ENCODE data around the gene ZNF217. TPM values are rescaled to one million over a fixed set of nuclear protein-coding genes. Genes with fewer than 3 reads are reported as not detected.

Gene ZNF217
- total RNA-seq, 1 experiment from 2014 or later, result 27.0 TPM

DNA sequence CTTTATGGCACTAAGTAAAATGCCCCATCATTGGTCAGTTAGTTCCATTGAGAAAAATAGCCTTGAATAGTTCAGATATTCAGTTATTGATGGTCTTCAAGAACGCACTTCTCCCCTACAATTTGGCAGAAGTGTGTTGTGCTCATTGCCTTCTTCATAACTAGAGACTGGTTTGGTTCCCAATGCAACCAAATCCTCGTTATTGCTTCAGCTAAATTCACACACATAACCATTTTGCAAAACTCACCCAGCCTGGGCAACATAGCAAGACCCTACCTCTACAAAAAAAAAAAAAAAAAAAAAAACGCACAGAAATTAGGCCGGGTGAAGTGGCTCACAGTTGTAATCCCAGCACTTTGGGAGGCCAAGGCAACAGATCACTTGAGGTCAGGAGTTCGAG, 32.1 kb downstream of the ZNF217 start:
- ChIA-PET POLR2A (ENCODE audit: low non-redundant PET) (interaction anchor here (0.7 kb wide), 1 partner anchor 1305 kb away, joined by 4 read pairs; no protein-coding TSS in a partner anchor), CTCF (no interaction called here)
- H3K4me1 ChIP-seq (ENCODE audit: insufficient read depth, low read length, poor library complexity, severe bottlenecking), result no peaks in the 10 kb centered on the region
- TF ChIP-seq EZH2 (IDR thresholded peaks at IDR 0.05; ENCODE audit: borderline replicate concordance, low read depth, low read length, poor library complexity, severe bottlenecking), result no peak
- TF ChIP-seq, protein P1, sequence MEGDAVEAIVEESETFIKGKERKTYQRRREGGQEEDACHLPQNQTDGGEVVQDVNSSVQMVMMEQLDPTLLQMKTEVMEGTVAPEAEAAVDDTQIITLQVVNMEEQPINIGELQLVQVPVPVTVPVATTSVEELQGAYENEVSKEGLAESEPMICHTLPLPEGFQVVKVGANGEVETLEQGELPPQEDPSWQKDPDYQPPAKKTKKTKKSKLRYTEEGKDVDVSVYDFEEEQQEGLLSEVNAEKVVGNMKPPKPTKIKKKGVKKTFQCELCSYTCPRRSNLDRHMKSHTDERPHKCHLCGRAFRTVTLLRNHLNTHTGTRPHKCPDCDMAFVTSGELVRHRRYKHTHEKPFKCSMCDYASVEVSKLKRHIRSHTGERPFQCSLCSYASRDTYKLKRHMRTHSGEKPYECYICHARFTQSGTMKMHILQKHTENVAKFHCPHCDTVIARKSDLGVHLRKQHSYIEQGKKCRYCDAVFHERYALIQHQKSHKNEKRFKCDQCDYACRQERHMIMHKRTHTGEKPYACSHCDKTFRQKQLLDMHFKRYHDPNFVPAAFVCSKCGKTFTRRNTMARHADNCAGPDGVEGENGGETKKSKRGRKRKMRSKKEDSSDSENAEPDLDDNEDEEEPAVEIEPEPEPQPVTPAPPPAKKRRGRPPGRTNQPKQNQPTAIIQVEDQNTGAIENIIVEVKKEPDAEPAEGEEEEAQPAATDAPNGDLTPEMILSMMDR (conservative IDR thresholded peaks at IDR 0.05; ENCODE audit: low read depth, low read length), result no peak
- no peaks in the 10 kb centered on the region for H3K9me3 ChIP-seq (ENCODE audit: low read depth, low read length, poor library complexity, severe bottlenecking)
- intact Hi-C loops (cut with micrococcal nuclease; ENCODE audit: unreplicated experiment), result no loop called here
- no peak for DNase-seq (ENCODE audit: low spot score)
- no peak overlapping the region for H3K27ac ChIP-seq (ENCODE audit: low read depth, low read length, poor library complexity, severe bottlenecking)
- H3K4me3 ChIP-seq (ENCODE audit: low read depth, low read length, poor library complexity, severe bottlenecking), result no peak overlapping the region
- H3K36me3 ChIP-seq (ENCODE audit: insufficient read depth, low read length, poor library complexity, severe bottlenecking), result peaks cover 10% of the 10 kb centered on the region
- H3K27me3 ChIP-seq (replicated peaks; ENCODE audit: insufficient read depth, low read depth, low read length, poor library complexity), result no peaks in the 10 kb centered on the region
- BruUV-seq (replicated peaks), result no TSS peak

DNA sequence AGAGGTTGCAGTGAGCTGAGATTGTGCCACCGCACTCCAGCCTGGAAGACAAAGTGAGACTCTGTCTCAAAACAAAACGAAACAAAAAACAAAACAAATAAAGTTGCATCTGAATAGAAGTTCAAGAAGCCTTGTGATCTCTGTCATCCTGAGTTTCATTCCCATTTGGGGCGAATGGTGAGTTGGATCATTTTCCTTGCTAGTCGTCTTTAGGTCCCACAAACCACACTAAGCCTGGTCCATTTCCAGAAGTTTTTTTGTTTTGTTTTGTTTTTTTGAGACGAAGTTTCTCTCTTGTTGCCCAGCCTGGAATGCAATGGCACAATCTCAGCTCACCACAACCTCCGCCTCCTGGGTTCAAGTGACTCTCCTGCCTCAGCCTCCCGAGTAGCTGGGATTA, 33.8 kb downstream of the ZNF217 start:
- Histone ChIP-seq H3K4me3 (ENCODE audit: low read depth, low read length, poor library complexity, severe bottlenecking) (no peak overlapping the region), H3K27ac (ENCODE audit: low read depth, low read length, poor library complexity, severe bottlenecking) (no peak overlapping the region), H3K36me3 (ENCODE audit: insufficient read depth, low read length, poor library complexity, severe bottlenecking) (no peaks in the 10 kb centered on the region), H3K4me1 (ENCODE audit: insufficient read depth, low read length, poor library complexity, severe bottlenecking) (no peaks in the 10 kb centered on the region), H3K27me3 (replicated peaks; ENCODE audit: insufficient read depth, low read depth, low read length, poor library complexity) (no peaks in the 10 kb centered on the region), H3K9me3 (ENCODE audit: low read depth, low read length, poor library complexity, severe bottlenecking) (no peaks in the 10 kb centered on the region)
- no peak for DNase-seq (ENCODE audit: low spot score)
- intact Hi-C loops (cut with micrococcal nuclease; ENCODE audit: unreplicated experiment), result no loop called here
- POLR2A ChIA-PET (ENCODE audit: low non-redundant PET), result no interaction called here
- BruUV-seq (replicated peaks), result no TSS peak
- CTCF ChIA-PET, result no interaction called here
- TF ChIP-seq EZH2 (IDR thresholded peaks at IDR 0.05; ENCODE audit: borderline replicate concordance, low read depth, low read length, poor library complexity, severe bottlenecking), result no peak
- TF ChIP-seq, protein P1 (conservative IDR thresholded peaks at IDR 0.05; ENCODE audit: low read depth, low read length), result no peak

DNA sequence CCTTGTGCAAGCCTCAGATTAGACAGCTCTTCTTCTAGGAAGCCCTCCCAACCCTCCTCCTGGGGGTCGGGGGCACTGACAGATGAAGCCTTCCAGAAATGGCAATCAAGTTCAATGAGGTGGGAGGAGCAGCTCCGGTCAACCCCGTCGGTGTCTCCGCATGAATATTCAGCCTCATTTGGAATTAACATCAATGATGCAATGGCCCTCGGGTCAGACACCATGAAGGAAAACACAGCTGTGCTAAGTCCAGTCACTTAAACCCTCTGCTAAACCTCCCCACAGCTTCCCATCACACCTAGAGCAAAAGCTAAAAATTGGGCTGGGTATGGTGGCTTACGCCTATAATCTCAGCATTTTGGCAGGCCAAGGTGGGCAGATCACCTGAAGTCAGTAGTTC, 36.5 kb downstream of the ZNF217 start:
- Histone ChIP-seq H3K4me1 (ENCODE audit: insufficient read depth, low read length, poor library complexity, severe bottlenecking) (no peaks in the 10 kb centered on the region), H3K4me3 (ENCODE audit: low read depth, low read length, poor library complexity, severe bottlenecking) (no peak overlapping the region), H3K9me3 (ENCODE audit: low read depth, low read length, poor library complexity, severe bottlenecking) (no peaks in the 10 kb centered on the region), H3K36me3 (ENCODE audit: insufficient read depth, low read length, poor library complexity, severe bottlenecking) (no peaks in the 10 kb centered on the region), H3K27ac (ENCODE audit: low read depth, low read length, poor library complexity, severe bottlenecking) (no peak overlapping the region), H3K27me3 (replicated peaks; ENCODE audit: insufficient read depth, low read depth, low read length, poor library complexity) (no peaks in the 10 kb centered on the region)
- ChIA-PET CTCF (interaction anchor here (0.6 kb wide), 1 partner anchor 328 kb away, joined by 9 read pairs; no protein-coding TSS in a partner anchor), POLR2A (ENCODE audit: low non-redundant PET) (no interaction called here)
- no peak for DNase-seq (ENCODE audit: low spot score)
- no TSS peak for BruUV-seq (replicated peaks)
- no peak for TF ChIP-seq EZH2 (IDR thresholded peaks at IDR 0.05; ENCODE audit: borderline replicate concordance, low read depth, low read length, poor library complexity, severe bottlenecking)
- TF ChIP-seq, protein P1 (conservative IDR thresholded peaks at IDR 0.05; ENCODE audit: low read depth, low read length), result no peak
- intact Hi-C loops (cut with micrococcal nuclease; ENCODE audit: unreplicated experiment), result no loop called here

Data from A673 (cell line).